Iris pigment epithelial cell (primary cell): Measurements from ENCODE around the gene SRGAP2C.
"Not testable (repeated sequence)": the region's sequence is repeated elsewhere in the genome, so short reads cannot be mapped to it uniquely, and the experiment has no call there.

Experiments used
- DNase-seq: peaks from one replicate; pipeline ENCODE4 v3.0.0-alpha.2; 2011; ENCODE audit warnings: low read depth

The SRGAP2C gene

DNA sequence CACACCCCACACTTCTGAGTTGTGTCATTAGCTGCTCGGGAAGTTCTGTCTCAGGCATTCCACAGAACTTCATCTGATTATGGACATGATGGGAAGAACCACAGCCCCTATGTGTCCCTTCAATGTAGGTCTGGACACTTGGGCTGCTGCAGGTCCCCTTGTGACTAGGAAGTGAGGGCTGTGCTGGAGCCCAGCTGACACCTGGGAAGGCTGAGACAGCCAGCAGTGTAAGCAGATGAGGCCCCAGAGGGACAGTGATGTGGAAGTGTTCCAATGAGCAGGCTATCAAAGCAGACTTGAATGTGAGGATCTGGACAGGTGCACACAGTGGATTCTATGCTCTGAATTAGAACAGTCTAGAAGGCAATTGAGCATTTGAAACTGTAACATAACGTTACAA lies 239.2 kb downstream of the SRGAP2C start:
- DNase-seq: not testable (repeated sequence)

- DNase-seq: not testable (repeated sequence)
Measured at GRCh38 chr1:121433517-121433916, 248.7 kb downstream of the SRGAP2C start.

- DNase-seq: peak; percentile 10
Measured at GRCh38 chr1:121438862-121439261, 254.1 kb downstream of the SRGAP2C start.

GRCh38 chr1:121440993-121441392 lies 256.2 kb downstream of the SRGAP2C start:
- DNase-seq: no peak
